DMS79 (cell line): Measurements from ENCODE around the gene KDM2B.

ENCODE experiments used
- DNase-seq: peaks from one replicate; lab custom pipeline; 2025; lab: John Stamatoyannopoulos, UW

Gene KDM2B

GRCh38 chr12:121580959-121581685 lies at the start of gene KDM2B:
Gene KDM2B, minus strand, starts transcription at chr12:121581023. Its CDS starts 112 bp downstream, at chr12:121580911.
- no peak for DNase-seq

DNA sequence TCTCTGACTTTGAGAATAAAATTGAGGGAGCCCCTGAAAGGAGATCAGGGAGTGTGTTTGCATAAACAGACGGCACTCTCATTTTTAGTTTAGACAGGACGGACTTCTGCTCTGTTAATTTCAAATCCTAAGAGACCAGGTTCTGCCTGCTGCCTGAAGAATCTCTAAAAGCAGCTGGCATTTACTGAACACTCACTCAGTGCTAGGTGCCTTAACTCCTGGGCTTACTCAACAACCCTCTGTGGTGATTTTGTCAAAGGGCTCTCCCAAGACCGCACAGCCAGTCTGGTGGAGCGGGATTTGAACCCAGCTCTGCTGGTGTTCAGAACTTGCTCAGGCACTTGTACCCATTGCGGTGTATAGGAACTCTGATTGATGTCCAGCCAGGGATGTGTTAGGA lies 47.7 kb upstream of the KDM2B start:
- no peak for DNase-seq

DNA sequence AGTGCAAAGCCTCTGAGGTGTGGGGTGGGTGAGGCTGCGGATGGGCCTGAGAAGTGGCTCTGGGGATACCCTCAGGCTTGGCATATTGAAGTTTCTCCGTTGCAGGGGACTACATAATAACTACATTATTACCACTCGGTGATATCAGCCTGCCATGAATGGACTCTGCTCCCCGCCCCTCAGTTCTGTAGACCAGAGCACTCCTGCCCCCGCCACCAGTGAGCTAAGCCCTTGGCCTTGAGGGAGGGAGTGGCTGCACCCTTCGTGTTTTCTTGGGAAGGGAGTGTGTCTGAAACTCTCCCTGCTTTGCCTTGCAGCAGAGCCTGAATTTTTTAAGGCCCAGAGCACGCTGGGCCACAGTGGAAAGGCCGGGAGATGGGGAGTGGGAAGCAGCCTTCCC lies 47.2 kb upstream of the KDM2B start:
- no peak for DNase-seq

- DNase-seq = peak; percentile 41
These were observed 46.2 kb upstream of the KDM2B start for GRCh38 chr12:121626853-121627640.

DNA sequence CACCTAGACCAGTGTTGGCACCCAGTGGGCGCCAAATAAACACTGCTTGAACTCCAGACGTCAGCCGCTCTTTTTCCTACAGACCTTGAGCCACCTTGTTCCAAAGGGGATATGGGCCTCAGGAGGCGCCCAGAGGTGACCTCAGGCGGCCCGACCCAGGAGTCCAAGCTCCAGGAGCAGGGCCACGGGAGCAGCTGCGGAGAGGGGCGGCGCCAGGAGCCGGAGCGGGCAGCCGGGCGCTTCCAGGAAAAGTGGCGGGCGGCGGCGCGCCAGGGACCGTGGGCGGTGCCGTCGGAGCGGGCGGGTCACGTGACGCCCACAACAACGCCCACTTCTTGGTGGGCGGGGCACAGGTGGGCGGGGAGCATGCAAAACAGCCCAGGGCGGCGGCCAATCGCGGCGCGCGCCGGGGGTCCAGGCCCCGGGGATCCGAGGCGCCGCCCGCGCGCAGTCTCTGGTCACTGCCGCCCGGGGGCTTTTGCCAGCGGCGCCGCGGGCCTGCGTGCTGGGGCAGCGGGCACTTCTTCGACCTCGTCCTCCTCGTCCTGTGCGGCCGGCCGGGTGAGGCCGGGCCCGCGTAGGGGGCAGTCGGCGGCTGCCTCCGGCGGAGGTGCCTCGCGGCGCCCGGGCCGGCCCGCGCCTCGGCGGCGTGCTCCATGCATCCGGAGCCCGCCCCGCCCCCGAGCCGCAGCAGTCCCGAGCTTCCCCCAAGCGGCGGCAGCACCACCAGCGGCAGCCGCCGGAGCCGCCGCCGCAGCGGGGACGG lies 45.4 kb upstream of the KDM2B start, which contains the start of gene ORAI1:
ORAI1 (plus strand) TSS at position 444 of the 766 bp plus-strand sequence.
- peak; percentile 75 for DNase-seq

GRCh38 chr12:121620333-121620891 lies 39.6 kb upstream of the KDM2B start:
- DNase-seq = no peak

DNA sequence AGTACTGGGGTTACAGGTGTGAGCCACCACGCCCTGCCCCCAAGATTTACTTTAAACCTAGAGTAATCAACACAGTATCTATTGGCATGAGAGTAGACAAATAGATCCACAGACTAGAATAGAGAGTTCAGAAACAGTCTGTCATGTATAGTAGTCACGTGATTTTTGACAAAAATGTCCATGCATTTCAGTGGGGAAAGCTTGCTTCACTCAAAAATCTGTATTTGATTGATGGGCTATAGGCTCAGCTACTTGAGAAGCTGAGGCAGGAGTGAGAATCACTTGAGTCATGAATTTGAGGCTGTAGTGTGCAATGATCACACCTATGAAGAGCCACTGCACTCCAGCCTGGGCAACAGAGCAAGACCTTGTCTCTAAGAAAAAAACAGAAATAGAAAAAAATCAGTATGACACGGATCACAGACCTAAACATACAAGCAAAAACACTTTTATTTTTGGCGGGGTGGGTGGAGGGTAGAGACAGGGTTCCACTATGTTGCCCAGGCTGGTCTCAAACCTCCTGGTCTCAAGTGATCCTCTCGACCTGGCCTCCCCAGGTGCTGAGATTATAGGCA lies 37.9 kb upstream of the KDM2B start:
- no peak for DNase-seq

DNA sequence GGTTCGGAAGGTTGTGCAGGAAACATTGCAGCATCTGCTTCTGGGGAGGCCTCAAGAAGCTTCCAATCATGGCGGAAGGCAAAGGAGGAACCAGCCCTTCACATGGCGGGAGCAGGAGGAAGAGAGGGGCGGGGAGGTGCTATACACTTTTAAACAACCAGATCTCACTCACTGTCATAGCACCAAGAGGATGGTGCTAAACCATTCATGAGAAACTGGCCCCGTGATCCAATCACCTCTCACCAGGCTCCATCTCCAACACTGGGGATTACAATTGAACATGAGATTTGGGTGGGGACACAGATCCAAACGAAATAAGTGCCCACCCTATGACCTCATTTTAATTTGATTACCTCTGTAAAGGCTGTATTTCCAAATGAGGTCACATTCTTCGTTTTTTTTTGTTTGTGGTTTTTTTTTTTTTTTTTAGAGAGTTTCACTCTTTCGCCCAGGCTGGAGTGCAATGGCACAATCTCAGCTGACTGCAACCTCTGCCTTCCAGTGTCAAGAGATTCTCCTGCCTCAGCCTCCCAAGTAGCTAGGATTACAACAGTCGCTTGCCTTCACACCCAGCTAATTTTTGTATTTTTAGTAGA lies 34.1 kb upstream of the KDM2B start:
- DNase-seq = no peak

GRCh38 chr12:121613462-121613861 lies 32.6 kb upstream of the KDM2B start:
- DNase-seq = no peak

DNA sequence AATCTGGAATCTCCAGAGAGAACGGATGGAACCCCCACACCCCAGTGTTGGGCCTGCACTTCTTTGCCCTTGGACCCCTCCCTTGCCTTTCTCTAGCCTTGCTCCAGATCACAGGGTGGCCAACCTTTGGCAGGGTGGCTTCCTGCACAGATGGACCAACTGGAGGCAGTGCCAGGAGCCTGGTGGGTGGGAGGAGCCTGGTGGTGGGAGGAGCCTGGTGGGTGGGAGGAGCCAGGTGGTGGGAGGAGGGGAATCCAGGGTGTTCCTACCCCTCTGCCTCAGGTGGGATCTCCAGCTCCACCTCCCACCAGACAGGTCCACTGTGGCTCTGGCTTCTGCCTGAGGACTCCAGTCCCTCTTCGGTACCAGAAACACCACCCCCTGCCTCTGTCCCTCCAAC lies 30.5 kb upstream of the KDM2B start:
- no peak for DNase-seq

- DNase-seq = no peak
These were observed 29.7 kb upstream of the KDM2B start for GRCh38 chr12:121610239-121611149.

GRCh38 chr12:121608301-121608700 lies 27.5 kb upstream of the KDM2B start:
- no peak for DNase-seq

GRCh38 chr12:121603581-121603980 lies 22.8 kb upstream of the KDM2B start:
- no peak for DNase-seq

GRCh38 chr12:121602766-121603165 lies 21.9 kb upstream of the KDM2B start:
- DNase-seq = no peak

DNA sequence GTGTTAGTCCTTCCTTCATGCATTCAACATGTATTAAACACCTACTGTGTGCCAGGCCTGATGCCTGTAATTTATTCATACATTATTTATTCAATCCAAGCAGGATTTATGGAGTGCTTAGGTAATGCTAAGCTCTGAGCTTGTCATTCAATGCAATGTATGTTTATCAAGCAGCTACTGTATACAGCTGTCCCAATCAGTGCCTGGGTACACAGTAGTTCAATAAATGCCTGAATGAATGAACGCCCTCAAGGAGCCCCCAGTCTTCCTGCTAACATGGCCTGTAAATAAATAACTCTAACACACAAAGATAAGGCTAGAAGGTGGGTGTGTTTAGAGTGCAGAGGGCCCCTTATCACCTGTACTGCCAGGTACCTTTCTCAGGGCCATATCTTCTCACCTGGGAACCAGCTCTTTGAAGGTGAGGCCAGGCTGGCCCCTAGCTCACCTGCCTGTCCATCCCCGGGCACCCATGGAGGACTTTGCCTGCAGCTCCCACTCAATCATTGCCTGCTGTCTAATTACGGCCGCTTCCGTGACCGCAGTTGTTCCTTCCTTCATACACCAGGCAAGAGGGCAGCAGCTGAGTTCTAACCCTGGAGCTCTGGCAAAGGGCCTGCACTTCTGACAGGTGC lies 20.0 kb upstream of the KDM2B start:
- no peak for DNase-seq

- DNase-seq = no peak
These were observed 15.7 kb upstream of the KDM2B start for GRCh38 chr12:121596526-121596925.

- no peak for DNase-seq
These were observed 14.7 kb upstream of the KDM2B start for GRCh38 chr12:121595520-121595919.

- DNase-seq = no peak
These were observed 11.5 kb upstream of the KDM2B start for GRCh38 chr12:121592320-121592719.

DNA sequence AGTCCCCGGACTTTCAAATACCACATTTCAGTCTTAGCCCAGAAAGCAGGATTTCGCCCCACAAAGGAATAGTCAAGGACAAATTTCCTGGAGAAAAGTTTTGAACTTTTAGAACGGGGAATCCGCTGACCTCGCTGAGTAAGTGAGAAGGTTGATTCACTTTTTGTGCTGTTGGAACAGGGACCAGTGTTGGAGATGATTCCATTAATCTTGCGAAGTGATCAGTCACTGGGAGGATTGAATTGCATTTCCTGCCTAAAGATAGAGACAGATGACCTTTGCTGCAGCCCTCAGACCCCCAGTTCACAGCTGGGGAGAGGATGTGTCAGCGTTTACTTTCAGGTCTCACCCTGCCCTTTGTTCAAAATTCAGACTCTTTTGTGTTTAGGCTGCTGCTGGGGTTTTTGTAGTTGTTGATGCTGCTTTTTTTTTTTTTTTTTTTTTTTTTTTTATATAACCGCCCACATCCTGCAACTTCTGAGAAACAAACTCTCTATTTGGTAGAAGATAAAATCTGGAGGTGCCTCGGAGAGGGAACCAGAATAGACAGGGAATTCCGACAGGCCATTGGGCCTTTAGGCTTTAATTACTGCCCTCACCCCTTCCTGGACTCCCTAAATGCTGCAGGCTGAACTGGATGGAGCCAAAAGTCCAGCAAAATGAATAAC lies 9.8 kb upstream of the KDM2B start:
- DNase-seq = no peak
